Right lobe of liver (tissue), 6 donors: Measurements from ENCODE around the gene SERPINA4. TPM values are rescaled to one million over a fixed set of nuclear protein-coding genes. Genes with fewer than 3 reads are reported as not detected.

ENCODE experiments used
- ATAC-seq, 4 donors: fragments of 200-7000 bp; cut with Tn5 transposase; one replicate each; pipeline ENCODE4 v1.9.1; 2020; ENCODE audit warnings: mild to moderate bottlenecking in 4 of 4, moderate library complexity in 4 of 4
- DNase-seq, 3 donors: peaks; one replicate each; pipeline ENCODE4 v3.0.0-alpha.2; 2020
- H3K27ac ChIP-seq, 3 donors: fragments of 200-600 bp; one replicate each; pipeline ENCODE4 v1.8.0; 2022
- H3K27me3 ChIP-seq, 2 donors: fragments of 200-600 bp; one replicate each; pipeline ENCODE4 v1.8.0; 2022
- H3K36me3 ChIP-seq, 4 donors: fragments of 200-600 bp; sonication (generic) in 1 of 4; one replicate each; pipeline versions ENCODE4 v1.5.1 to v1.8.0; 2017 to 2022; ENCODE audit warnings: control low read depth in 1 of 4
- H3K4me1 ChIP-seq, 4 donors: fragments of 200-600 bp; sonication (generic) in 1 of 4; one replicate each; pipeline versions ENCODE4 v1.5.1 to v1.8.0; 2017 to 2022; ENCODE audit warnings: control low read depth in 1 of 4
- H3K4me3 ChIP-seq, 3 donors: fragments of 200-600 bp; one replicate each; pipeline ENCODE4 v1.8.0; 2022
- H3K9me3 ChIP-seq, 4 donors: fragments of 200-600 bp; sonication (generic) in 1 of 4; one replicate each; pipeline versions ENCODE4 v1.5.1 to v1.8.0; 2017 to 2022; ENCODE audit warnings: control low read depth in 1 of 4
- POLR2A ChIP-seq: fragments of 450-650 bp; IDR thresholded peaks from one replicate; pipeline ENCODE4 v1.6.1; 2017; ENCODE audit warnings: antibody characterized with exemption, mild to moderate bottlenecking
- WGBS: methylation state at CpG from one replicate; pipeline ENCODE4 v1.1.6; 2018; ENCODE audit warnings: low coverage, low lambda C conversion rate; ENCODE audit not compliant: insufficient coverage; ENCODE audit errors: missing lambda C conversion rate; 5-methylcytosine and 5-hydroxymethylcytosine counted together
- intact Hi-C, 2 donors: fragments of 100-400 bp; cut with DNase I; formaldehyde crosslinking; loops; one replicate each; pipeline versions ENCODE4 v1.11.2 to v1.14.1; 2022
- total RNA-seq, 6 experiments: library from RNA; depleted of rRNA in 2 of 6; stranded (reverse); fragments of >200 nt in 2 of 6; fragmentation: NEBNext Ultra II Directional in 3 of 6; extraction: Animal tissue kit (Norgen Biotek cat#: 25700) in 3 of 6; gene quantifications; one replicate each; pipeline versions ENCODE4 v1.1.0 to v1.2.4, GENCODE V29; 2016 to 2023
- TF ChIP-seq, protein P1 (sequence below), 4 donors: fragments of 200-600 bp in 3 of 4; fragments of 450-650 bp in 1 of 4; IDR thresholded peaks; one replicate each; pipeline versions ENCODE4 v1.5.1 to v1.8.0; 2016 to 2022; ENCODE audit warnings: antibody characterized with exemption in 4 of 4, mild to moderate bottlenecking in 2 of 4
- donor health status: DM: no; HTN: yes; CAD: no.
- donor health status: DM: no; HTN: no; CAD: no.
- donor health status: DM: no; HTN: no; CAD: no.
- donor health status: DM: no; HTN: yes; CAD: no.
- donor health status: DM: no; HTN: yes; CAD: no.

Gene SERPINA4
- total RNA-seq, 6 experiments from 2014 or later, result 41.2 to 204 (median 145) TPM

DNA sequence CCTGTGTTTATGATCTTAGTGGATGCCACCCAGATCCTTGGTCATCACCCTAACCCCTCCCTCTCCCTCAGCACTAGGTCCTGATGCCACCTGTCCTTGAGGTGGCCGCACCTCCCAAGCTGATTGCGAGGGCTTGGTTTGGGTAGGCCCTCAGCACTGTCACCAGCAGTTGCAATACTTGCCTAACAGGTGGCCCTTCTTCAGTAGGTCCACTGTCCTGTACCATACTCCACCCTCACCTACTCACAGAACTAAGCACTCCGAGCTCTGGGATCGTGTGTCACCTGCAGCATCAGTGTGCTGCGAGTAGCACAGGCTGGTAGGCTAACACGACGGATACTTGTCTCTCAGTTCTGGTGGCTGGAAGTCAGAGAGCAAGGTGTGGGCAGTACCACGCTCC, 38.0 kb upstream of the SERPINA4 start:
- H3K4me1 ChIP-seq, result peaks cover 0 to 17% (median 8%) of the 10 kb centered on the region in 4 donors
- no peaks in the 10 kb centered on the region for H3K27me3 ChIP-seq
- H3K36me3 ChIP-seq, result no peaks in the 10 kb centered on the region
- TF ChIP-seq, protein P1, sequence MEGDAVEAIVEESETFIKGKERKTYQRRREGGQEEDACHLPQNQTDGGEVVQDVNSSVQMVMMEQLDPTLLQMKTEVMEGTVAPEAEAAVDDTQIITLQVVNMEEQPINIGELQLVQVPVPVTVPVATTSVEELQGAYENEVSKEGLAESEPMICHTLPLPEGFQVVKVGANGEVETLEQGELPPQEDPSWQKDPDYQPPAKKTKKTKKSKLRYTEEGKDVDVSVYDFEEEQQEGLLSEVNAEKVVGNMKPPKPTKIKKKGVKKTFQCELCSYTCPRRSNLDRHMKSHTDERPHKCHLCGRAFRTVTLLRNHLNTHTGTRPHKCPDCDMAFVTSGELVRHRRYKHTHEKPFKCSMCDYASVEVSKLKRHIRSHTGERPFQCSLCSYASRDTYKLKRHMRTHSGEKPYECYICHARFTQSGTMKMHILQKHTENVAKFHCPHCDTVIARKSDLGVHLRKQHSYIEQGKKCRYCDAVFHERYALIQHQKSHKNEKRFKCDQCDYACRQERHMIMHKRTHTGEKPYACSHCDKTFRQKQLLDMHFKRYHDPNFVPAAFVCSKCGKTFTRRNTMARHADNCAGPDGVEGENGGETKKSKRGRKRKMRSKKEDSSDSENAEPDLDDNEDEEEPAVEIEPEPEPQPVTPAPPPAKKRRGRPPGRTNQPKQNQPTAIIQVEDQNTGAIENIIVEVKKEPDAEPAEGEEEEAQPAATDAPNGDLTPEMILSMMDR (IDR thresholded peaks at IDR 0.05), result no peak
- TF ChIP-seq POLR2A, result no peak
- H3K9me3 ChIP-seq, result no peaks in the 10 kb centered on the region
- no peak overlapping the region for H3K27ac ChIP-seq
- H3K4me3 ChIP-seq, result no peak overlapping the region
- intact Hi-C loops, result no loop called here
- DNase-seq, result no peak
- no CpG with 5 or more reads among the region's 8 CpGs for WGBS
- no peak for ATAC-seq

DNA sequence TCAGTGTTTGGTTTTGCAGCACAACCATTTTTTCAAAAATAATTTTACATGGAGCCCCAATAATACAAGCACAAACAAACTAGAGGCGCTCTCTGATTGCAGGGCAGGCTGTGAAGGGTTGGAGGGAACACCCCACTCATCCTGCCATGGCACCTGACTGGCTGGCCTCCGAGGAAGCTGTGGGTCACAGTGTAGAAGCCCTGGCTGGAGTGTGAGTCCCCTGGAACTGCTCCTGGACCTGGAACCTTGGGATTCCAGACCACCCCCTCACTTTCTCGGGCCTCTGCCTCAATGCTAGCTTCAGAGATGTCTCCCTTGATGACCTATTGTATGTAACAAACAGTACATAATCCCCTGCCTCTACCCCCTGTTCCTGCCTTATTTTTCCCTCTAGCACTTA, 37.1 kb upstream of the SERPINA4 start:
- no peak for ATAC-seq
- WGBS, result 76% methylated on average over 2 of the region's 3 CpGs
- Histone ChIP-seq H3K27ac (no peak overlapping the region), H3K27me3 (no peaks in the 10 kb centered on the region), H3K36me3 (no peaks in the 10 kb centered on the region), H3K4me3 (no peak overlapping the region), H3K4me1 (peaks cover 0 to 17% (median 8%) of the 10 kb centered on the region in 4 donors), H3K9me3 (no peaks in the 10 kb centered on the region)
- DNase-seq, result no peak
- intact Hi-C loops, result no loop called here
- TF ChIP-seq POLR2A, result no peak
- TF ChIP-seq, protein P1 (IDR thresholded peaks at IDR 0.05), result no peak

DNA sequence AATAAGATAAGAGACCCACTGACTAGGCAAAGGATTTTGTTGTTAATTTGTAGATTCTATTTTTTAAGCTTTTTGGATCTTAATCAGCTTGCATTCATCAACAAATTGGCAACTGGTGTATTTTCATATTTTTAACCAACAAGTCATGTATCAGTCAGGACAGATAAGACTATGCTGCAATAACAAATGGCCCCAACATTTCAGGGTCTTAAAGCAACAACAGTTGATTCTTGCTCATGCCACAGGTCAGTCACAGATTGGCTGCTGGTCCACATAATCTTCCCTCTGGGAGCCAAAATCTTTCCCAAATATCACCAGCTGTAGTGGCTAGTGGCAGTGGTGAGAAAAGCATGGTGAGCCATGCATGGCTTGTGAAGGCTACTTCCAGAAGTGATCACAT, 30.1 kb upstream of the SERPINA4 start:
- no peaks in the 10 kb centered on the region for H3K27me3 ChIP-seq
- no peaks in the 10 kb centered on the region for H3K36me3 ChIP-seq
- no peaks in the 10 kb centered on the region for H3K9me3 ChIP-seq
- TF ChIP-seq POLR2A, result no peak
- TF ChIP-seq, protein P1 (IDR thresholded peaks at IDR 0.05), result no peak
- no peak overlapping the region for H3K4me3 ChIP-seq
- H3K4me1 ChIP-seq, result no peaks in the 10 kb centered on the region
- ATAC-seq, result no peak
- no peak for DNase-seq
- intact Hi-C loops, result no loop called here
- no peak overlapping the region for H3K27ac ChIP-seq

DNA sequence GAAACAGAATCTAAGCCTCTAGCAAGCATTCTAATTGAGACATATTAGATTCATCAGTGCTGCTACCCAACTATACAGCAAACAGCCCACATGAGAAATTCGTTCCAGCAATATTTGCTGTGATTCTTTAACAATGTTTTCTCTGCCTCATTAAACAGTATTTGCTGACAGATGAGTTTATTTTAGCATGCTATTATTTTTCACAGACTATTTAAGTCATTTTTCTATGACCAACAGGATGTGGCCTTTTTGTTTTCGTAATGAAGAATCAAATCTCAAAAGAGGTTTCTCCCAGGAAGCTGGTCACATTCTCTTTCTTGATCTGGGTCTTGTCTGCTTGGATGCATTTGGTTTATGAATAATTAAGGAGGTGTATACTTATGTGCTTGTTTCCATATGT, 28.8 kb upstream of the SERPINA4 start:
- 62% methylated on average over 2 of the region's 2 CpGs for WGBS
- TF ChIP-seq, protein P1 (IDR thresholded peaks at IDR 0.05), result no peak
- TF ChIP-seq POLR2A, result no peak
- H3K4me3 ChIP-seq, result no peak overlapping the region
- H3K27ac ChIP-seq, result no peak overlapping the region
- ATAC-seq (no peak), DNase-seq (no peak)
- H3K9me3 ChIP-seq, result no peaks in the 10 kb centered on the region
- H3K27me3 ChIP-seq, result no peaks in the 10 kb centered on the region
- no peaks in the 10 kb centered on the region for H3K36me3 ChIP-seq
- intact Hi-C loops, result no loop called here
- H3K4me1 ChIP-seq, result peaks cover 0 to 3% (median 0%) of the 10 kb centered on the region in 4 donors

DNA sequence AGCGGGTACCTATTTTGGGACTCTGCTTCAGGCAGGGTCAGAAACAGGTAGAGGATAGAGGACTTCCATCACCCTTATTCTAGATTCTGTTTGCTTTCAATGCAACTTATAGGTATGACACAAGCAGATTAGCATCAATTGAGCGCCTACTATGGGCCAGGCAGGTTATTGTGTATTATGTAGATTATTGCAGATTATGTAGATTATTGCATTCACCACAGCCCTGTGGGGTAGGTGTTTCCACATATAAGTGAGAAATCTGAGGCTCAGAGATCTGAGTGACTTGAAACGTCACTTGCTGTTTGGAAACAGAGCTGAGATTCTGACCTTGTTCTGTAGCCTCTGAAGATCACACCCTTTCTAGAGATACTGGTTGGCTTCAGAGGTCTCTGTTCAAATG, 25.7 kb upstream of the SERPINA4 start:
- Histone ChIP-seq H3K4me1 (peaks cover 0 to 10% (median 0%) of the 10 kb centered on the region in 4 donors), H3K9me3 (no peaks in the 10 kb centered on the region), H3K36me3 (no peaks in the 10 kb centered on the region), H3K4me3 (no peak overlapping the region), H3K27ac (no peak overlapping the region), H3K27me3 (no peaks in the 10 kb centered on the region)
- WGBS, result 94% methylated on average over 2 of the region's 3 CpGs
- ATAC-seq (no peak), DNase-seq (no peak)
- intact Hi-C loops, result no loop called here
- TF ChIP-seq POLR2A, result no peak
- TF ChIP-seq, protein P1 (IDR thresholded peaks at IDR 0.05), result no peak
